GM21529 (cell line): ENCODE data around the gene C10orf67.
"Not testable (repeated sequence)": the region's sequence is repeated elsewhere in the genome, so short reads cannot be mapped to it uniquely, and the experiment has no call there.

Experiments used
- ATAC-seq: cut with Tn5 transposase; IDR thresholded peaks from one replicate; pipeline ENCODE4 v1.9.1; 2021; ENCODE audit not compliant: unreplicated experiment

The C10orf67 gene

DNA sequence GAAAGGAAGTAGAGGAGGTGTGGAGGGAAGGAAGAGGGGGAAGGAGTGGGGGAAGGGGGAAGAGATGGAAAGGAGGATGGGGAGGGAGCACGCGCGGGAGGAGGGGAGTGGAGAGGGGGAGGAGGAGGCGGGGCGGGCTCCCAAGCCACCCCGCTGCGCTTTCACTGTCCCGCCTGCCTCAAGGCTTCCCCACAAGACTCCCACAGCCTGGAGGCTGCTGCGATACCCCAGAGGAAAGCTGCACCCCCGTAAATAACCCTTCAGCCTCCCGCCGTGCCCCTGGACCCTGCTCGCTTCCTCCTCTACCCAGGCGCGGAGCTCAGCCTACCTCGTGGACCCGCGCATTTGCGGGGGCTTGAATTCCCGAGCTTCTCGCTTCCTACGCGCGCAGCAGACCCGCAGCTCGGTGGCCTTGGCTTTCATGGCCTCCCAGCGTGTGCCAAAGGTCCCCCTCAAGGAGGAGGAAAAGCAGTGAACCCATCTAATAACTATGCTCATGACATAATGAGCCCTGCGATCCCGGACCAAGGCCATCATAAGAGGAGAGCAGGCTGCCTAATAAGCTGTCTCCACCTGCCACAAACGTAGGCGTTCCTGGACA is at the start of gene C10orf67:
TSS of gene C10orf67 (minus strand) at position 557 of the 601 bp plus-strand sequence. CDS start at position 534, 23 bp downstream.
- ATAC-seq: no peak

DNA sequence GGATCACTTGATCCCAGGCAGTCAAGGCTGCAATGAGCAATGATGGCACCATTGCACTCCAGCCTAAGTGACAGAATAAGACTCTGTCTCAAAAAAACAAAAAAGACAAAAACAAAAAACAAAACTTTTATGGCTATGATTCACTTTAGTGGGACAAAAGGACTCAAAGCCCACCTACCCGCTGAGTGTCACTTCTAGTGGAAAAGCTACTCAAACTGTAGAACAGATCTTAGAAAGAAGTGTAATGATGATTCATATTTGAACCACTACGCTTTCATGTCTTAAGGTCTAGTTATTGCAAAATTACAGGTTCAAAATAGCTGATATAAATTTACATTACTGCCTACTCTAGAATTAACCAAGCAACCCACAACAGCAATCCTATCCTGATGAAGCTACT is 47.2 kb upstream of the C10orf67 start:
- no peak for ATAC-seq

DNA sequence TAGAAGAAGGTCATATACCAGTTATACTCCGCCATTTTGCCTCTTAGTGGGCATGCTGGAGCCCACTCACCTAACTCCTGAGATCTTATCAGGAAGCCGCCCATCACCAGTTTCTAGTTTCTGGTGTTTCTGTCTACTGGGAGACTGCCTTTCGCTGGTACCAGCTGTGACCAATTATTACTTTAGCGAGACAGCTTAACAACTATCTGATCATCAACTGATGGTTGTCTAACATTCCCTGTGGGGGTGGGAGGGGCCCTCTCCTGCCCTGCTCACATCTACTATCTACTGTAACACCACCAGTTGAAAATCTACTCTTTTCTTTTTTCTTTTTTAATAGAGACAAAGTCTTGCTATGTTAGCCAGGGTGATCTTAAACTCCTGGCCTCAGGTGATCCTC is 46.2 kb upstream of the C10orf67 start:
- ATAC-seq: no peak

DNA sequence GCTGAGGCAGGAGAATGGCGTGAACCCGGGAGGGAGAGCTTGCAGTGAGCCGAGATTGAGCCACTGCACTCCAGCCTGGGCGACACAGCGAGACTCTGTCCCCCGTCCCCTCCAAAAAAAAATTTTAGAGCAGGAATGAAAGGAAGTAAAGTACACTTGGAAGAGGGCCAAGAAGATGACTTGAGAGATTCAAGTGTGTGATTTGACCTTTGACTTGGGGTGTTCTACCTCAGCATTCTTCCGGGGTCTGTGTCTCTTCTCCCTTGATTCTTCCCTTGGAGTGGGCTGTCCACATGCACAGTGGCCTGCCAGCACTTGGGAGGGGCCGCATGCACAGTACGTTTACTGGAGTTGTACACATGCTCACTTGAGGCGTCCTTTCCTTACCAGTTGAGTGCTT is 45.8 kb upstream of the C10orf67 start:
- ATAC-seq: not testable (repeated sequence)

DNA sequence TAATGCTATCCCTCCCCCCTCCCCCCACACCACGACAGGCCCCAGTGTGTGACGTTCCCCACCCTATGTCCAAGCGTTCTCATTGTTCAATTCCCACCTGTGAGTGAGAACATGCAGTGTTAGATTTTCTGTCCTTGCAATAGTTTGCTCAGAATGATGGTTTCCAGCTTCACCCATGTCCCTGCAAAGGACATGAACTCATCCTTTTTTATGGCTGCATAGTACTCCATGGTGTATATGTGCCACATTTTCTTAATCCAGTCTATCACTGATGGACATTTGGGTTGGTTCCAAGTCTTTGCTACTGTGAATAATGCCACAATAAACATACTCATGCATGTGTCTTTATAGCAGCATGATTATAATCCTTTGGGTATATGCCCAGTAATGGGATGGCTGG is 42.9 kb upstream of the C10orf67 start:
- not testable (repeated sequence) for ATAC-seq

DNA sequence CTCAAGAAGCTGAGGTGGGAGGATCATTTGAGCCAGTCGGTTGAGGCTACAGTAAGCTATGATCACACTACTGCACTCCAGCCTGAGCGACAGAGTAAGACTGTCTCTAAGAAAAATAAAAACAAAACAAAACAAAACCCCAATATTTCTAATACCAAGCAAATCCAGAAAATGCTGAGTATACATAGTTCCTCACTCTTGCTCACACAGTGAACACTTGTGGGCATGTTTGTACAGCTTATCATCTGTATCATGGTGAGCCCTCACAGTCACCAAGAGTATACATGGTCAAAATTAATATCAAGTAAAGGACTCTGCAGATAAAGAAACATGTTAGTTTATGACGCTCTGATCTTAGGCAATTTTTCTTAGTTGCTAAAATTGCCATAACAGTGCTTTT is 41.5 kb upstream of the C10orf67 start:
- ATAC-seq: no peak

DNA sequence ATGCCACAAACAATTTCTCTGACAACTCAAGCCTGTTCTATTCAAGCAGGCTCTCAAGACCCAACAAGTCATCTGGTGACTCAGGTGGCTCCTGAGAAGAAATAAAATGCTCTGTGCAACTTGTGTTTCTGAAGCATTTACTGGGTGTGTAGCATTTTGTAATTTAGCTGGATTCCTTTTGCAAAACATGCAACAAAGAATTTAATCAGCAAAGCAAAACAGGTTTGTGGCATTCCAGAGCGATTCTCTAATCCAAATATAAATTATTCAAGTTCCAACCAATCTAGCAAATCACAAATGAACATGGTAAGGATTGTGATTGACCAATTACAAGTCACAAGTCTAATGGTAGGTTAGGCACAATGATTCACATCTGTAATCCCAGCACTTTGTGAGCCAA is 39.8 kb upstream of the C10orf67 start:
- no peak for ATAC-seq

DNA sequence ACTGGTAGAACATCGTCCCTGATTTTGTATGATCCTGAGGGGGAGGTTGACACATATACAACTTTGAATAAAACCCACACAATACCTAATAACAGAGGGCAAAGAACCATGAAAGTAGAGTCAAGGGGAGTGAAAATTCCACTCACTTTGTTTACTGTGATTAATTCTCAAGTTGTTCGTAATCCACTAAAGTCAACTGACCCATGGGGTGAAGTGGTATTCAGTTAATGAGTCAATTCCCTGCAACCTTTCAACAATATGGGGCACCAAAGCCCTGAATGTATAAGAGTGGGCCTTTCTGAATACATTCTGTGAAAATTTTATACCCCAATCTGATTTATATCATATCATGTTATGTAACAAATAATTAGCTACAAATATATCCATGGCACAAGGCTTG is 39.0 kb upstream of the C10orf67 start:
- no peak for ATAC-seq

DNA sequence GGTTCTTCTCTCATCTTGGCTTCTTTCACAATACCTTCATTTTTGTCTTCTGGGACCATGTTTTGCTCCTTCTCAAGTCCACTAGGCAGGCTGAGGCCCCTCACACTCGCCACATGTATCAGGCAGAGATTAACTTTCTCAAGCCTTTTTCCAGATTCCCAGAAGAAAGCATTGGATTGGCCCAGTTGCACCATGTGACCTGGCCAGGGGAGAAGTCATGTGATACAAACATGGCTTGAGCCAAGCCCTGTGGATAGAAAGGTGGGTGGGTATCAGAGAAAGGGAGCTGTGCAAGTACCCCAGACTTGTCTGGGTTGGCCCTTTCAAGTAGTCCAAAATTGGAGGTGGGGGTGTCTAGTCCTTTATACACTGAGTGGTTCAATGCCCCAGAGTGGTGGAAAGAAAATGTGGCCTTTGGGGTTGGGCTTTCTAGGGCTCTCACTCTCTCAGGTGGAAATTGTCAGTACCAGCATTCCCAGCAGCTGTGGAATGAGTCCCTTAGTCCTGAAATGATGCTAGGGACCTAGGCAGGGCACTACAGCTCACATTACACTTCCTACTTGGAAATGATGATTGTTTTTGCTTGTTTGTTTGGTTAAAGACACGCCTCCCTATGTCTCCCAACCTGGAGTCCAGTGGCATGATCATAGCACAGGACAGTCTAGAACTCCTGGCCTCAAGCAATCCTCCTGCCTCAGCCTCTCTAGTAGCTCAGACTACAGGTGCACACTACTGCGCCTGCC is 36.9 kb upstream of the C10orf67 start:
- ATAC-seq: no peak

DNA sequence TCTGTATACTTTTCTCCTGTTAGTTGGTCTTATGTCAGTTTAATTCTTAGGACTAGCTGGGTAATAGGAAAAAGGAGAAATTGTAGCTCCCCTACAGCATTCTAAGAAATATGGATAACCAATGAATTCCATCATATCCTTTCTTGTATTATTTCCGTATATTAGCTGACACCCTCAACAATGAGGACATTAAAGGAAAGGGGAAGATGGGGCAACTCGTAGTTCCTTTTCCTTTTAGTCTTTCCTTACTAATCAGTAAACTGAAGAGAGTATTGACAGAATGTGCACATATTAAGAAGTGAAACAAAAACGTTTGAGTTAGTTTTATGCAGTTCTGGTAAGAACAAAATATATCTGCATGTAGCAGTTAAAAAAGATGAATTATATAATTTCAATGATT is 35.1 kb upstream of the C10orf67 start:
- ATAC-seq: no peak

DNA sequence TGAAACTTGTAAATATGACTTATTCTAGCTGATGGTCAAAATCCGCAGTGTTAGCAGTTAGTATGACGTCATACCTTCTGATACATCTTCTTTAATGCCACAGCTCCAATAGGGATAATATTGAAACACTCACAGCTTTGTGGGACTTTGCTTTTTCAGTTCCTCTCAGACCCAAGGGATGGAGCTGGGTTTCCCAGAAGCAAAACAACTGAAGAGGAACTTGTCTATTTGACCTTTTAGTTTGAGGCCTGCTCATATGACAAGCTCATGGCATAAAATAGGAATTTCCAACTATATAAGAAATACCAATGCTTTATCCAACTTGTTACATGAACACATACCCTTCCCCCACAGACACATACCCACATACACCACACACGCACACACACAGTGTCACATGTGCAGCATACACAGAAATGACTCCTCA is 31.6 kb upstream of the C10orf67 start:
- ATAC-seq: no peak

DNA sequence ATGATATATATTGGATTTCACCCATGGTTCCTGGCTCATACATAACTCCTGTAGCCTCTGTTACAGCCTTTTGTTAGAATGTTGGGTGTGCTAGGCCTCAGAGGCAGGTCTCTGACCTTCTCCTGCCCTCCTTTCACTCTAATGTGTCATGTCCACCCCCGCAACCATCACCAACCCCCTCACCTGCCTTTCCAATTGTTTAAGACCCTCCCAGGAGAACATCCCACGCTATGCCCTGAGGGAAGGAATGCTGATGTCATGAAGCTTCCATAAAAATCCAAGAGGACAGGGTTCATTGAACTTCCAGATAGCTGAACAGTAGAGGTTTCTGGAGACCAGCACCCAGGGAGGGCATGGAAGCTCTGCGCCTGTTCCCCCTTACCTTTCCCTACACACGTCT is 30.8 kb upstream of the C10orf67 start:
- ATAC-seq: no peak

DNA sequence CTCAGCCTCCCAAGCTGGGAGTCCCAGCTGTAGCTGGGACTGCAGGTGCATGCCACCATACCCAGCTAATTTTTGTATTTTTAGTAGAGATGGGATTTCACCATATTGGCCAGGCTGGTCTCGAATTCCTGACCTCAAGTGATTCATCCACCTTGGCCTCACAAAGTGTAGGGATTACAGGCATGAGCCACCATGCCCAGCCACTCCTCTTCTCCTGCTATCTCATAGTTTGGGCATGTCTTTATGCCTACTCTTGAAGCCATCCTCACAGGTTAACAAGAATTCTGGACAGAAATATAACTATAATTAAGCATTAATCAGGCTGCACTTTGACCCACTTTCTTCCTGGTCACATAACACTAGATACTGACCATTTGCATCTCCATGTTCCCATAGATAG is 28.6 kb upstream of the C10orf67 start:
- ATAC-seq: no peak

DNA sequence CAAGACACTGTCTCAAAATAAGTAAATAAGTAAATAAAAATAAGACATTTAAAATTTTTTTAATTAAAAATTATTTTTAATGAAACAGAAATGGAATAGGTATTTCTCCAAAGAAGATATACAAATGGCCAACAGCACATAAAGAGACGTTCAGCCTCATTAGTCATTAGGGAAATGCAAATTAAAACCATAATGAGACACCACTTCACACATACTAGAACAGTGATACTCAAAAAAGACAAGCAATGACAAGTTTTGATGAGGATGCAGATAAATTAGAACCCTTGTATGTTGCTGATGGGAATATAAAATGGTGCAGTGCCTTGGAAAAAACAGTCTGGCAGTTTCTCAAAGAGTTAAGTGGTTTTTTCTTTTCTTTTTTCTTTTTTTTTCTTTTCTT is 26.5 kb upstream of the C10orf67 start:
- no peak for ATAC-seq

DNA sequence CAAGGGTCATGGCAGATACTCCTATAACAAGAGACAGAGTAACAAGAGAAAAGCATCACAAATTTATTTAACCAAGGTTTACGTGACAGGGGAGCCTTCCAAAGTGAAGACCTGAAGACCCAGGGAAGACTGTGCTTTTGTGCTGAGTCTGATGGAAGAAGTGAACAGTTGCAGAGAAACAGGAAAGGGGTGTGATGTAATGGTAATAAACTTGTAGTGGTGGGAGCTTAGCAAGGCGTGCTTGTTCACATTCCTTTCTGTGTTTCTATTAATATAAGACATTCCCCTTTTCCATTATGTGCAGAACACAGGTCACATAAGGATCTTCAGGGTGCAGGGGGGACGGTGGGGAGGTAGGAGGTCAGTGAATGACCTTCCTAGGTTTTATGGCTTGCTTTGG is 25.5 kb upstream of the C10orf67 start:
- ATAC-seq: no peak

DNA sequence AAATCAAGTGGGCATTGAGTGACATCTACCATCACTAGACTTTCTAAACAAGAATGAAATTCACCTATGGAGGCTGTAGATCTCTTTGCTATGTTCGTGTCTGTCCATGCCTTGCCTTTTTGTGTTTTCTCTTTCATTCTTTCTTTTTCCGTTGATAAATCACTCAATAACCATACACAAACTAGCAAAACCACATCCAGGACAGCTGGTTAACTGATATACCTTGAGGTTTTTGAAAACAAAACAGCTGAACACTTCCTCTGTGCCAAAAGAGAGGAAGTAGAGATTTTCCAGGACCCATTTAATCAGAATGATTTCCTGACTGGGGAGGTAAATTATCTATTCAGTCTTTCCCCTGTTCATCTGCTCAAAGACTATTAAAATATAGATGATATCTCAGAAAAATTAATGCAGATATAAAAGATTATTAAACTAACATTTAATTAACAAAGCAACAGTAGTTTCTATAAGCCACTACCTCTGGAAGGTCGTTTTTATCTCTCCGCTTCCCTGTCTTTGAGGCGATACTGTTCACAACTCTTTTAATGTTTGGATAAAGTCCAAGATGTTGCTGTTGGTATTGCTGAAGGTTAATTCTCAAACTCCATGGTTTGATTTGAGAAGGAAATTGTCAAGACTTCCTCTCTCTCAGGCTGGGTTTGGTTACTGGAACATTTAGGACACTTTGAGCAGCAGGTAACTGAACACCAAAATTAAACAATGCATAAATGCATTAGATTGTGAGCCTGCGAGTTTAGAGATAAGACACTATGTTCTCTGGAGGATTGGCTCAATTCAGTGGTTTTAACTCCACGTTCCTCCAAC is 24.4 kb upstream of the C10orf67 start:
- peak; percentile 73 for ATAC-seq

DNA sequence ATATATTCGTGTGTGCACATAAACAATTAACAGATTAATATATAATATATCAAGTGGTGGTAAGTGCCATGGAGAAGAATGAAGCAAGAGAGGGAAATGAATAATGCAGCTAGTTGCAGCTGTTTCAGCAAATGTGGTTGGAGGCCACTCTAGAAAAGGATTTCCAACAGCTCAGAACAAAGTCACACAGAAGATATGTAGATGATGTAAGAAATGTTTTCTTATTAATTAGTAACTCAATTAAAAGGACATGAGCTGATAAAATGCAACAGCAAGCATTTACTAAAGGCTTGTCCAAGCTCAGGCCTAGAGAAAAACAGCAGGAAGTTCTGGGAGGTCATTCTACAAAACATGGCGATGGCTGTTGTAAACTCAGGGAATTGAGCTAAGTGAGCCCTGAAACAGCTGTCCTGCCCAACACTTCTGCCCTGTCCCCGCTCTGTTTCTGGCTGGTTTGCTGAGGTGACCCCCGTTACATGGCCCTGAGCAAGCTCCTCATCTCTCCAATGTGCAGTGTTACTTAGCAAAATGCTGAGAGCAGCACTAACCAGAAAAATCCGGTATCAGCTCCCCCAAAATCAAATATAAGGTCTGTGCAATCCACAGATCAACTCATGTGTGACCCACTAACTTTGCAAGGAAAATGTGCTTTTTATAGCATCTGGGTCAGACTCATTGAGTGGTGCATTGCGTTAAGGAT is 23.4 kb upstream of the C10orf67 start:
- ATAC-seq: no peak

DNA sequence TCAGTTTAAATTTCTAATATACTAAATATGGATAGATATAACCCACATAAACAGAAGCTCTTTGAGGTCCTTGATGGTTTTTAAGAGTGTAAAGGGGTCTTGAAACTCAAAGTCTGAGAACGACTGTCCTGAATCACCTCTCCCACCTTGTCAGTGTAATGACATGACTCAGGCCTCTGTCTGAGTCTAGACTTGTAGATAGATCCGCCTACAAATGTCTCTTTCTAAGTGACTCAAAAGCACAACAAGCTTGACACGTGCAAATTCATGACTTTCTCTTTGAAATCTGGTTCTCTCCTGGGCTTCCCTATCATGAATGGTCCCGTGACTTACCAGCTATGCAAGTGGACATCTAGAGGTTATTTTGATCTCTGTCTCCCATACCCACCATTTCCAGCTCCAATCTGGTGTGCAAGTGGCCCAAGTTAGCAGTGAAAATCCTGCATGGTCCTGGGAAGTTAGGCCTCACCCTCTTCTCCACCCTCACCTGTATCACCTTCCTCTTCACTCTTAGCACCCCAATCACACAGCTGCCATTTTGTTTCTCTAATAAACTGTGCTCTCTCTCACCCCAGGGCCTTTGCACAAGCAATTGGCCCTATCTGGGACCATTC is 20.9 kb upstream of the C10orf67 start:
- peak; percentile 32 for ATAC-seq

DNA sequence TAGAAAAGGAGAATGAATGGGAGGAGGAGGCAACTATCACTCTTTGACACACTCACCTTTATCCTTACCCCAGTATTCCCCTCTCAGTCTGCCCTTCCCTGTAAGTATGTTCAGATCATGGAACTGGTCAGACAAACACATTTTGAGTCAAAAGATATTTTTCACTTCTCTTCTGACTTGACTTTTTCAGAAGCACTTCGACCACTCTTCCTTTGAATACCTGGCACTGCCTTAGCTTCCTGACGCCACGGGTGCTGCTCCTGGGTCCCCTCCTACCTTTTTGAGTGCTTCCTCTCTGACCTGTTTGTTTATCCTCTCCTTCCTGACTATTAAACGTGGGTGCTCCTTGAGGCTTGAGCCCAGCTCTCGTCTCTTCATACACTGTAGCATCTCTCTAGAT is 19.8 kb upstream of the C10orf67 start:
- ATAC-seq: no peak

DNA sequence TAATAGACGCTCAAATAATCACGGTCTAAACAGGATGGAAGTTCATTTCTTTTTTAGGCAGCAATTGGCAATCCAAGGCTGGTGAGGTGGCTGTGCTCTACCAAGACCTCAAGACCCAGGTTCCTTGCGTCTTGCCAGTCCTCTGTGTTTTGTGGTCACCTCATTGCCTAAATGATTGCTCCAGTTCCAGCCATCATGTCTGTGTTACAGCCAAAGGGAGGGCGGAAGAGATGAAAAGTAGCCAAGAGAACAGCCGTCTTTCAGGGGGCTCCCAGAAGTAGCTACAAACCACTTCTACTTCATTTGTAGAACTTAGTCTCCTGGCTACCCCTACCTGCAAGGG is 19.2 kb upstream of the C10orf67 start:
- ATAC-seq: no peak
